ENCODE results near the gene CADPS2. TPM values are rescaled to one million over a fixed set of nuclear protein-coding genes. Genes with fewer than 3 reads are reported as not detected.

Gene CADPS2
- total RNA-seq, 2 experiments from 2014 or later: not detected

DNA sequence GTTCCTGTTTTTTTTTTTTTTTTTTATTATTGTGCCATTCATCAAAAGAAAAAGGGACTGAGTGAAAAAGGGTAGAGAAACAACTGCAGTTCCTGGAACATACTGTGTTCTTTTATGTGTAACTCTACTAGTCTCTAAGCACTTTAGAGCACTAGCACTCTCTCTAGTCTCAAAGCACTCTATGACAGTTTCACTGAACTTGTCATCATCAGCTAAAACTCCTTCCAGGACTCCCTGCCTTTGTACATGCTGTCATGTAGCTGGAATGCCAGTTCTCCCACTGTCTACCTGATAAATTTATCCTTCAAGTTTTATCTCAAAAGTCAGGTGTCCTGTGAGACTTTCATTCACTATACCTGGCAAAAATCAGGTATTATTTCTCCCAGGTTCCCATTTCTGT lies 333.5 kb downstream of the CADPS2 start:
- Mint-ChIP-seq H3K27me3 (no peaks in the 10 kb centered on the region), H3K4me1 (no peaks in the 10 kb centered on the region), H3K9me3 (no peaks in the 10 kb centered on the region), H3K27ac (no peak overlapping the region), H3K4me3 (no peak overlapping the region), H3K36me3 (no peaks in the 10 kb centered on the region)
- no peak for ATAC-seq (ENCODE audit: low read depth)
- no peak for DNase-seq
- POLR2A ChIA-PET: no interaction called here

DNA sequence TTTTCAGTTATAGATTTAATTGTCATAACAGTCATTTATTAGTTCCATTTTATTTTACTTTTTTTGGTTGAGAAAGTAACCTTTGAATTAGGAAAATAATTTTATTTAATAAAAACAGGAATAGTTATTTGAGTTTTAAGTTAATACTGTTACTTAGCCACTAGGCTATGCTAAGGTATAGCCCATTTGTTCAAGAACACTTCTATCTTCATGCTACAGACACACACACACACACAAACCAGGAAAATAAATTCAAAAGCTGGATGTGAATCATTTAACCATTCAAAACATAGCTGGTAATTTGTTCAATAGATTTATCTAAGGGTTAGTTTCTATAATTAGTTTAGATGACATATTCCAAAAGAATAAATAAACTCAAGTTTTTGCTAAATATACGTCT lies 335.7 kb downstream of the CADPS2 start:
- Mint-ChIP-seq H3K4me3 (no peak overlapping the region), H3K27me3 (no peaks in the 10 kb centered on the region), H3K4me1 (no peaks in the 10 kb centered on the region), H3K36me3 (no peaks in the 10 kb centered on the region), H3K27ac (no peak overlapping the region), H3K9me3 (no peaks in the 10 kb centered on the region)
- DNase-seq (no peak), ATAC-seq (ENCODE audit: low read depth) (no peak)
- POLR2A ChIA-PET: no interaction called here

DNA sequence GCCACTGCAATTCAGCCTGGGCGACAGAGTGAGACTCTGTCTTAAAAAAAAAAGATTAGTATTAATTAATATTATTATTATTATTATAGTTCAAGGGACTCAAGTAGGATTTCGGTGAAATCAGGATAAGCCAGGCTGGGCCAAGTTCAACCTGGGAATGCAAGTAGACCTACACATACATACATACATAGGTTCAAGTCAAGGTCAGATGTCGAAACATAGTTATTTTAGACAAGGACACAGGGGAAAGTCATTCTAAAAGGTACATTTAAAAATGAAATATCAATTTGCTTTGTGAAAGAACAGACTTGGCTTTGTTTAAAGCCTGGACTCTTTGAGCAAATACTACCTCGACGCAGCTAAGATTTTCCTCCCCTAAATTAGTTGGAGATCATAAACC lies 336.7 kb downstream of the CADPS2 start:
- POLR2A ChIA-PET: no interaction called here
- DNase-seq (no peak), ATAC-seq (ENCODE audit: low read depth) (no peak)
- no peaks in the 10 kb centered on the region for H3K36me3 Mint-ChIP-seq
- no peaks in the 10 kb centered on the region for H3K27me3 Mint-ChIP-seq
- no peak overlapping the region for H3K4me3 Mint-ChIP-seq
- H3K9me3 Mint-ChIP-seq: no peaks in the 10 kb centered on the region
- H3K27ac Mint-ChIP-seq: no peak overlapping the region
- H3K4me1 Mint-ChIP-seq: no peaks in the 10 kb centered on the region

DNA sequence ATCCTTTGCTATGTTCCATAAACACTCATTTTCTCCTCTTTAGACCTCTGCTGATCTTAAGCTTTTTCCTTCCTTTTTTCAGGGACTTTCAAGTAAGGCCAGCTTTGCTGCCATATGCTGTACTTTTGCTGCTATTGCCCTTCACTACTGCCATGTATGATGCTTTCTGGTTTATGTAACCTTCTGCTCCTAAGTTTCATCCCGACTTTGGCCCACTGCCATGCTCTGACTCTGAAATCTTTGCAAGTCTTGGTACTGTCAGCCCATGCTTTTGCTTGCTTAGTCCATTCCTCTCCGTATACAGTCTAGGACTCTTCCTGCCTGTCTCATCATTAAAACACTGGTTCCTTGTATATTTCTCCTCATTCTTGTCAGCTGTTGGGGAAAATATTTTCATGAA lies 339.8 kb downstream of the CADPS2 start:
- Mint-ChIP-seq H3K27ac (no peak overlapping the region), H3K4me3 (no peak overlapping the region), H3K27me3 (no peaks in the 10 kb centered on the region), H3K9me3 (no peaks in the 10 kb centered on the region), H3K4me1 (no peaks in the 10 kb centered on the region), H3K36me3 (no peaks in the 10 kb centered on the region)
- POLR2A ChIA-PET: no interaction called here
- ATAC-seq (ENCODE audit: low read depth): no peak
- no peak for DNase-seq

DNA sequence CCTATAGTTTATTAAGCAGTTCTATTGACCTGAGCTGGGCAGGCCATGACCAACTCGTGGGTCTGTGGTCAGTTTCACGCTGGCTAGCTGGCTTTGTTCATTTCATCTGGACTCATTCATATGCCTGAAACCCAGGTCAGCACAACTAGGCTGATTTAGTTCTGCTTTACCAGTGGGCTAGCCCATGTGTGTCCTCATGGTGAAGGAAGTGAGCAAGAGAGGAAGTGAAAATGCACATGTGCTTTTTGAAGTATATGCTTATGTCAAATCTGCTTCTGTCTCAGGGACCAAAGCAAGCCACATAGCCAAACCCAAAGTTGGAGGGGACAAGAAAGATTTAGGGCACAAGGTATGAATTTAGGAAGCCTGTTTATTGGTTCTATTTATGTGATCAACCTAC lies 341.8 kb downstream of the CADPS2 start:
- H3K36me3 Mint-ChIP-seq: no peaks in the 10 kb centered on the region
- H3K27me3 Mint-ChIP-seq: no peaks in the 10 kb centered on the region

DNA sequence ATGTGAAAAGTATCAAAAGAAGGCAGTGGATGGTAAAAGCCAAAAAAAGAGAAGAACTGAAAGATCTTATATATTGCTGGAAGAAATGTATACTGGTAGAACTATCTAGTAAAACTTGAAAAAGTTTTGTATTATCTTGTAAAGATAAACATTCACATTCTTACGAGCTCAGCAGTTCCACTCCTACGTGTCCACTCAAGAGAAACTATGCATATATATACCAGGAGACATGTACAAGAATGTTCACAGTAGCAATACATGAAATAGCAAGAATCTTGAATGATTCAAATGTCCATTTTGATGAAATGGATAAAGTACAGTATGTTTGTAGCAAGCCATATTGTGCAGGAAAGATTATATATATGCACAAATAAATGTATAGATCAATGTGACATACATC lies 342.4 kb downstream of the CADPS2 start:
- Mint-ChIP-seq H3K27me3 (no peaks in the 10 kb centered on the region), H3K4me3 (no peak overlapping the region), H3K9me3 (no peaks in the 10 kb centered on the region), H3K36me3 (no peaks in the 10 kb centered on the region), H3K4me1 (no peaks in the 10 kb centered on the region), H3K27ac (no peak overlapping the region)
- DNase-seq: no peak
- no peak for ATAC-seq (ENCODE audit: low read depth)
- POLR2A ChIA-PET: no interaction called here

More for the DNA sequence above, 341.8 kb downstream of the CADPS2 start:
- Mint-ChIP-seq H3K27ac (no peak overlapping the region), H3K4me3 (no peak overlapping the region), H3K9me3 (no peaks in the 10 kb centered on the region), H3K4me1 (no peaks in the 10 kb centered on the region)
- POLR2A ChIA-PET: no interaction called here
- DNase-seq: no peak
- no peak for ATAC-seq (ENCODE audit: low read depth)

DNA sequence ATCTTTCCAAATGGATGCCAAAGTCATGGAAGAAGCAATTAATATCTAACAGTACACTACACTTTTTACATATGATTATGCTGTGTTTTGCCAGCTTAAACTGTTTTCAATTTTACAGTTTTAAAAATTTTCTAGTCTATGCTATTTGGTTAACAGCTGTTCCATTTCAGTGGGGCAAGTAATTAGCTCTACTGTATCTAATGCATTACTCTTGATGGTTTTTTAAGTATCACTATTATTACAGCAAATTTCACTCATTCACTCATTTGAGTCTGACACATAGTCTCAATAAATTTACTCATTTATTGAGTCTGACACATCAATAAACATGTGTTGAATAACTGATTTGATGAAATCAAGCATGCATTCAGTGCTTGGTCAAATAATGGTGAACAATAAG lies 343.1 kb downstream of the CADPS2 start:
- DNase-seq (no peak), ATAC-seq (ENCODE audit: low read depth) (no peak)
- no peaks in the 10 kb centered on the region for H3K27me3 Mint-ChIP-seq
- H3K27ac Mint-ChIP-seq: no peak overlapping the region
- H3K4me1 Mint-ChIP-seq: no peaks in the 10 kb centered on the region
- H3K4me3 Mint-ChIP-seq: no peak overlapping the region
- no peaks in the 10 kb centered on the region for H3K36me3 Mint-ChIP-seq
- POLR2A ChIA-PET: no interaction called here
- no peaks in the 10 kb centered on the region for H3K9me3 Mint-ChIP-seq

DNA sequence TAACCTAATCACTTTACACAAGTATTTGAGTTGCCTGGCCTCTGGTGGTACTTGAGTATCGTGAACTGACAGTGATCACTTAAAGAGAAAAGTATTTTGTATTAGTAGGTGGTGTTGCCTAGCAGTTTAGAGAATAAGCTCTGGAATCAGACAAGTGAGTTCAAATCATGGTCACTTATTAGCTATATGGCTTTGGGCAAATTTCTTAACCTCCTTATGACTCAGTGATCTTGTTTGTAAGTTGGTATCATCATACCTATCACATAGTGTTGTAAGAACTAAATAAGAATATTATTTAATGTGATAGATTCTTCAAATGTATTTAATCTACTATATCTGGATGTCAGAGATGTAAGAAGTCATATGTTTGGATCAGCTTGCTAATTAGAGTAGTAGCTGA lies 351.2 kb downstream of the CADPS2 start:
- H3K4me1 Mint-ChIP-seq: no peaks in the 10 kb centered on the region
- DNase-seq (no peak), ATAC-seq (ENCODE audit: low read depth) (no peak)
- no peaks in the 10 kb centered on the region for H3K27me3 Mint-ChIP-seq
- no peak overlapping the region for H3K27ac Mint-ChIP-seq
- H3K9me3 Mint-ChIP-seq: no peaks in the 10 kb centered on the region
- no peak overlapping the region for H3K4me3 Mint-ChIP-seq
- POLR2A ChIA-PET: no interaction called here
- H3K36me3 Mint-ChIP-seq: no peaks in the 10 kb centered on the region

DNA sequence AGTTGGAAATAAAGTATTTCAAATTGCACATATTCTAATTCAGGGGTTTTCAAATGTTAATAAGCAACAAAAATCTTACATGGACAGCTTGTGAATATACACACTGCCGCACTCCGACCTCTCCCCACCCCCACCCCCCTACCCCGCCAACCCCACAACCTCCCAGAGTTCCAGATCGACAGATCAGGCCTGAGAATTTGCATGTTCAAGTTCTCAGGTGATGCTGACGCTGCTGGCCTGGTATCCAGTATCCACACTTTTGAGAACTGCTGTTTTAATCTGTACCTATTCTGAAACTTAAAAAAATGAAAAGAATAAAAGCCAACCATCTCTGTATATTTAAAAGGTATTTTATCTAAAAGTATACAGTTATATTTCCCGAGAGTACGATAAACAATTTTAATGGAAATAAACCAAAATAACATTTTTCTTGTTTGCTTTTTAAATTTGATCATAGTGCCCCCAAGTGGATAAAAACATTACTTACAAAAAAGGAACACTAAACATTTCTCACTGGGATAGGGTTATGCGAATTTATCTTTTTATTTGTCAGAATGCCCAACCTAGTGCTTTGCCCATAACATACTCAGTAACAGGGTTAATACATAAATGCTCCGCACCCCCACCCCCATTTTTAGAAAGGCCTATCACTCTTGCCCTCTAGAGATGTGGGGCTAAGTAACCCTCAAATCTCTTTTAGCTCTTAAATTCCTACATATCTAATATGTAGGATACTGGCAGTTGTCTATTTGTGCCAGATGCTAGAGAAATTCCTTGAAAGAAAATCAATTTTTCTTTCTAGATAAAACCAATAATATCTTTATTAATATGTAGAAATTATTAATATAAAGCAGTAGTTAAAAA lies 353.6 kb downstream of the CADPS2 start:
- no peak overlapping the region for H3K4me3 Mint-ChIP-seq
- H3K27me3 Mint-ChIP-seq: no peaks in the 10 kb centered on the region
- H3K9me3 Mint-ChIP-seq: no peaks in the 10 kb centered on the region
- ATAC-seq (ENCODE audit: low read depth) (no peak), DNase-seq (no peak)
- no peak overlapping the region for H3K27ac Mint-ChIP-seq
- no peaks in the 10 kb centered on the region for H3K4me1 Mint-ChIP-seq
- H3K36me3 Mint-ChIP-seq: no peaks in the 10 kb centered on the region
- POLR2A ChIA-PET: no interaction called here

DNA sequence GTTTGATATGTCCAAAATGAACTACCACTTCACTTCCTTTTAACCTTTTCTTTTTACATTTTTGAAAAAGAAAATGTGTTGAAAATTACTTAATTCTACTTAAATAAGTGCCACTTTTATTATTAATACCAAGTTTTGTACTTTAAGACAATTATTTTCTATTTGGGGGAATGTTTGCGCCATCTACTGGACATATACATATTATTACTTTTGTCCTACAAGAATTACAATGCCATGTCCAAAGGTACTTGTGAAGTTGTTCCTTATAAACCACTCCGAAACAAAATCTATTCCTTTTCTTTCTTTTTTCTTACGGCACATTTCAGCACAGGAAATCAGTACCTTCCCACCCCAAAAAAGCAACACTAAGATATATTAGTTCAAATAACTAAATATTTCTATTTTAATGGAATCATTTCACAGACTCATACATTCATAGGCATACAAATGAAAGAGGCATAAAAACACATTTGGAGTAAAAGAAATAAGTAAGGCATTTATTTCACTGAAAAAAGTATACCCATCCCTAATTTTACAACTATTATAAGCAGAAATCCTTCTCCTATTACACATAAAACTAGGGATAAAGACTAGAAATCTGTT lies 357.3 kb downstream of the CADPS2 start:
- no peak for DNase-seq
- no peaks in the 10 kb centered on the region for H3K9me3 Mint-ChIP-seq
- POLR2A ChIA-PET: no interaction called here

DNA sequence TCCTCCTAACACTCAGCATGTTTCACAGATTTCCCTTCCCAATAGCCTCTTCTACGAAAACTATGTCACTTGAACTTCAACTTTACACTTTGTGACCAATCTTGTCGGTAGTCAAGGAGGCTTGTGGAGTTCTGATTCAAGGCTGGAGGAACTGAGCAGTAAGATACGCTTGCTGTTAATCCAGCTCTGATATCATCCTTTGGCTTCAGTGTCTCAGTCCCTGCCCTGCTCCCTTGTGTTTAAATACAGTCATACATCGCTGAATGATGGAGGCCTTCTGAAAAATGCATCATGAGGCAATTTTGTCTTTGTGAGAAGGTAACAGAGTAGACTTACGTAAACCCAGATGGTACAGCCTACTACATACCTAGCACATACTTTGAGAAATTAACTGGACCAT lies 360.9 kb downstream of the CADPS2 start:
- DNase-seq (no peak), ATAC-seq (ENCODE audit: low read depth) (no peak)
- H3K4me1 Mint-ChIP-seq: no peaks in the 10 kb centered on the region
- no peaks in the 10 kb centered on the region for H3K9me3 Mint-ChIP-seq
- no peak overlapping the region for H3K4me3 Mint-ChIP-seq
- no peak overlapping the region for H3K27ac Mint-ChIP-seq
- POLR2A ChIA-PET: no interaction called here
- no peaks in the 10 kb centered on the region for H3K27me3 Mint-ChIP-seq
- no peaks in the 10 kb centered on the region for H3K36me3 Mint-ChIP-seq

More for the DNA sequence above, 357.3 kb downstream of the CADPS2 start:
- no peaks in the 10 kb centered on the region for H3K4me1 Mint-ChIP-seq
- no peak overlapping the region for H3K27ac Mint-ChIP-seq
- H3K4me3 Mint-ChIP-seq: no peak overlapping the region
- H3K36me3 Mint-ChIP-seq: no peaks in the 10 kb centered on the region
- no peak for ATAC-seq (ENCODE audit: low read depth)
- no peaks in the 10 kb centered on the region for H3K27me3 Mint-ChIP-seq

DNA sequence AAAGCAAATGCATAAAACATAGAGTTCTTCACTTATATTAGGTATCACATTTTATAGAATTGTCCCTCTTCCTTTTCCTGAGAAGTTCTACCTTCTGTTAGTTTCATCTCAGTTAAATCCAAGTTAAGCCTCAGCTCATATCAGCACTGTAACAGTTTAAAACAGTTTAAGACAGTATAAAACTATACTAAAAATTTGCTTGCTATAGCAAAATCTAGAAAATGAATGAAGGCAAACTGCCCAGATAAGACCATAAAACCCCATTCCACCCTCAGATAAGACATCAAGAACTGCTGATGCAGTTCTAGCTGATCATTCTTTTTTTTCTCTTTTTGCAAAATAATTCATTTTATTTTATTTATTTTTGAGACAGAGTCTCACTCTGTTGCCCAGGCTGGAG lies 364.5 kb downstream of the CADPS2 start:
- Mint-ChIP-seq H3K4me3 (no peak overlapping the region), H3K27me3 (no peaks in the 10 kb centered on the region), H3K9me3 (no peaks in the 10 kb centered on the region), H3K4me1 (no peaks in the 10 kb centered on the region), H3K27ac (no peak overlapping the region), H3K36me3 (no peaks in the 10 kb centered on the region)
- DNase-seq (no peak), ATAC-seq (ENCODE audit: low read depth) (no peak)
- POLR2A ChIA-PET: no interaction called here

DNA sequence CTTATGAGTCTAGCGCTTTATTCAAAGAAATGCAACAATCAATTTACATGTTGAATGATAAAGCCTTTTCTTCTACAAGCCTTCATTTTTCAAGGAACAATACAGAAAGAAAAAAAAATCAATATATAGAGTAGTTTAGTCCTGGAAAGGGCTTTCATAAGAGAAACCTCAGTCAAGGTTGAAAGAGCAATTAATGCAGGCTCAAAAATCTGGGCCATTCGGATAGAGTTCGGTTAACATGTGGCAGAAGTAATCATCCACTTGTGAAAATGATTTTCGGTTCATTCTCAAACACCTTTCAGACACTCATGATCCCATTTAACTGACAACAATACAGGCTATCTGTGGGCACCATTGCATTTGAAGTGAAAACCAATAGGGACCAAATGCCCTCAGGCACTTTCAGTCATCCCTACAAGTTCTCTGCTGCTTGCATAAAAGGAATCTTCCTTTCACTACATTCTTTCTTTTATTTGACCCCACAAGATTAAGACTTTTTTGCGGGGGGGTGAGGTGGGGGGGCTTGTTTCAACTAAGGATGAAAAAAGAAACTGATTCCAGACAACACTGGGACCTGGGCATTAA lies 365.2 kb downstream of the CADPS2 start:
- H3K36me3 Mint-ChIP-seq: no peaks in the 10 kb centered on the region
- no peak for DNase-seq
- H3K9me3 Mint-ChIP-seq: no peaks in the 10 kb centered on the region
- no peaks in the 10 kb centered on the region for H3K27me3 Mint-ChIP-seq
- POLR2A ChIA-PET: no interaction called here
- no peak for ATAC-seq (ENCODE audit: low read depth)
- H3K4me3 Mint-ChIP-seq: no peak overlapping the region
- no peak overlapping the region for H3K27ac Mint-ChIP-seq
- H3K4me1 Mint-ChIP-seq: no peaks in the 10 kb centered on the region

DNA sequence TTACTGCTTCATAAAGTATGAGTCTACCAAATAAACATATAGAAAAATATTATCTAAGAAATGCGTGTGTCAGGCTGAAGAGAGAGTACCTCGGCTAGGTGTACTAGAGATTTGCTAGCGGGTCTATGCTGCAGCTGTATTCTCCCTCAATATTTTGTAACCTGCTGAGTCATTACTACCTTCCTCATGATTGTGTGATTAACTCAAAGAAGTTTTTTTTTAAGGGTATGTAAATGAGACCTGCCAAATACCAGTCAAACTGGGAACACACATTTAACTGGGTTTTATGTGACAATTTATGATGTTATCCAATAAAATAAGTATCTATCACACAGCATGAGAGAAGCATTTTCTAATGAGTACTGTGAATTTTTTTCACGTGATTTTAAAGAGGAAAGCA lies 367.8 kb downstream of the CADPS2 start:
- H3K4me1 Mint-ChIP-seq: no peaks in the 10 kb centered on the region
- no peaks in the 10 kb centered on the region for H3K36me3 Mint-ChIP-seq
- H3K27me3 Mint-ChIP-seq: no peaks in the 10 kb centered on the region
- no peak overlapping the region for H3K27ac Mint-ChIP-seq
- DNase-seq (no peak), ATAC-seq (ENCODE audit: low read depth) (no peak)
- no peaks in the 10 kb centered on the region for H3K9me3 Mint-ChIP-seq
- no peak overlapping the region for H3K4me3 Mint-ChIP-seq
- POLR2A ChIA-PET: no interaction called here
